C4-2B (cell line): Measurements from ENCODE around the gene ATP2A1.
"Not testable (repeated sequence)": the region's sequence is repeated elsewhere in the genome, so short reads cannot be mapped to it uniquely, and the experiment has no call there.

Experiments
- H3K27ac ChIP-seq: fragments of 450-650 bp; 2 replicates; pipeline ENCODE4 v1.5.1; 2017
- CTCF ChIP-seq: fragments of 450-650 bp; conservative IDR thresholded peaks from 2 replicates; pipeline ENCODE4 v1.5.1; 2017; ENCODE audit warnings: mild to moderate bottlenecking
- ZFX ChIP-seq: fragments of 450-650 bp; IDR thresholded peaks from 2 replicates; pipeline ENCODE4 v1.6.1; 2017

ATP2A1 gene

DNA sequence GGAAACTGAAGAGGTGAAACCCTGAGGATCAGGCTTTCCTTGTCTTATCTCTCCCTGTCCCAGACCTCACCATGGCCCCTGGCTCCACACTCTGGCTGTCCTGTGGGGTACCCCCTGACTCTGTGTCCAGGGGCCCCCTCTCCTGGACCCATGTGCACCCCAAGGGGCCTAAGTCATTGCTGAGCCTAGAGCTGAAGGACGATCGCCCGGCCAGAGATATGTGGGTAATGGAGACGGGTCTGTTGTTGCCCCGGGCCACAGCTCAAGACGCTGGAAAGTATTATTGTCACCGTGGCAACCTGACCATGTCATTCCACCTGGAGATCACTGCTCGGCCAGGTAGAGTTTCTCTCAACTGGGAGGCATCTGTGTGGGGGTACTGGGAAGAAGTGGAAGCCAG, 54.9 kb downstream of the ATP2A1 start:
- H3K27ac ChIP-seq: no peak overlapping the region
- no peak for TF ChIP-seq CTCF
- no peak for TF ChIP-seq ZFX

- TF ChIP-seq CTCF (no peak), ZFX (no peak)
- H3K27ac ChIP-seq: no peak overlapping the region
Measured at GRCh38 chr16:28935346-28935745, 57.1 kb downstream of the ATP2A1 start.

GRCh38 chr16:28935924-28936783, 57.9 kb downstream of the ATP2A1 start:
- TF ChIP-seq CTCF (no peak), ZFX (no peak)
- no peak overlapping the region for H3K27ac ChIP-seq

- no peak overlapping the region for H3K27ac ChIP-seq
- TF ChIP-seq ZFX: no peak
Measured at GRCh38 chr16:28936784-28937155, 58.5 kb downstream of the ATP2A1 start.

- no peak overlapping the region for H3K27ac ChIP-seq
- TF ChIP-seq CTCF (no peak), ZFX (no peak)
Measured at GRCh38 chr16:28937222-28937876, 59.1 kb downstream of the ATP2A1 start.

- TF ChIP-seq ZFX (no peak), CTCF (no peak)
- no peak overlapping the region for H3K27ac ChIP-seq
Measured at GRCh38 chr16:28938721-28939120, 60.4 kb downstream of the ATP2A1 start.

GRCh38 chr16:28939825-28940224, 61.5 kb downstream of the ATP2A1 start:
- not testable (repeated sequence) for H3K27ac ChIP-seq

GRCh38 chr16:28943281-28943680, 65.0 kb downstream of the ATP2A1 start:
- H3K27ac ChIP-seq: no peak overlapping the region
- TF ChIP-seq ZFX (no peak), CTCF (no peak)
